Transverse colon (tissue), 4 donors: ENCODE data around the gene ARID4B.

Experiments used
- EP300 ChIP-seq: sonication (generic); formaldehyde crosslinking; IDR thresholded peaks from one replicate; pipeline ENCODE4 v1.6.1; 2017; ENCODE audit warnings: antibody characterized with exemption, low read depth
- POLR2AphosphoS5 ChIP-seq, 3 donors: sonication (generic); formaldehyde crosslinking; IDR thresholded peaks; one replicate each; pipeline ENCODE4 v1.6.1; 2016; ENCODE audit warnings: antibody characterized with exemption in 3 of 3
- TF ChIP-seq, protein P1 (sequence below), 5 experiments: fragments of 200-600 bp in 3 of 5; fragments of 450-650 bp in 2 of 5; sonication (generic) in 3 of 5; IDR thresholded peaks; 1 replicate in 2 of 5; 2 replicates in 3 of 5; pipeline ENCODE4 v1.5.1; 2016 to 2017; ENCODE audit warnings: antibody characterized with exemption in 5 of 5, inconsistent platforms in 3 of 5, mild to moderate bottlenecking in 2 of 5, moderate library complexity in 1 of 5

DNA sequence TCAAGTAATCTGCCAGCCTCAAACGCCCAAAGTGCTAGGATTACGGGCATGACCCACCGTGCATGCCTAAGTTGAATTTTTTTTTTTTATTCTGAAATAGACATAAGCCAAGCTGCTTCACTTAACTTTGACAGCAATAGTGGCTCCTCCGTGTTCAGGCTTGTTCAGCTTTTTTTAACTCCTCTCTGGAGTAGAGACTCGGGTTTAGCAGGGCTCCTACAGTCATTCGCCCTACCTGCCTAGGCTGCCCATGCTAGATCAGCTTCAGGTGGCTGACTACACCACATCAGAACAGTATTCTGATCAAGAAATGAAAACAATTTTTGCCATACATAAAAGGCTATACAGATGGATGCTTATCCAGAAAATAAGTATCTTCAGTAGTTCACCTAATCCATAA, 14.7 kb downstream of the ARID4B start:
- TF ChIP-seq POLR2AphosphoS5 (IDR thresholded peaks at IDR 0.05): no peak
- TF ChIP-seq, protein P1, sequence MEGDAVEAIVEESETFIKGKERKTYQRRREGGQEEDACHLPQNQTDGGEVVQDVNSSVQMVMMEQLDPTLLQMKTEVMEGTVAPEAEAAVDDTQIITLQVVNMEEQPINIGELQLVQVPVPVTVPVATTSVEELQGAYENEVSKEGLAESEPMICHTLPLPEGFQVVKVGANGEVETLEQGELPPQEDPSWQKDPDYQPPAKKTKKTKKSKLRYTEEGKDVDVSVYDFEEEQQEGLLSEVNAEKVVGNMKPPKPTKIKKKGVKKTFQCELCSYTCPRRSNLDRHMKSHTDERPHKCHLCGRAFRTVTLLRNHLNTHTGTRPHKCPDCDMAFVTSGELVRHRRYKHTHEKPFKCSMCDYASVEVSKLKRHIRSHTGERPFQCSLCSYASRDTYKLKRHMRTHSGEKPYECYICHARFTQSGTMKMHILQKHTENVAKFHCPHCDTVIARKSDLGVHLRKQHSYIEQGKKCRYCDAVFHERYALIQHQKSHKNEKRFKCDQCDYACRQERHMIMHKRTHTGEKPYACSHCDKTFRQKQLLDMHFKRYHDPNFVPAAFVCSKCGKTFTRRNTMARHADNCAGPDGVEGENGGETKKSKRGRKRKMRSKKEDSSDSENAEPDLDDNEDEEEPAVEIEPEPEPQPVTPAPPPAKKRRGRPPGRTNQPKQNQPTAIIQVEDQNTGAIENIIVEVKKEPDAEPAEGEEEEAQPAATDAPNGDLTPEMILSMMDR (IDR thresholded peaks at IDR 0.05): no peak
- no peak for TF ChIP-seq EP300
